ENCODE measurements around the gene SYNGR2.

Gene SYNGR2

GRCh38 chr17:78131172-78132083, 37.0 kb upstream of the SYNGR2 start (continued):
- no peak for TF ChIP-seq ZNF214 (tag by site-specific recombination; IDR thresholded peaks at IDR 0.05; ENCODE audit: borderline replicate concordance)

DNA sequence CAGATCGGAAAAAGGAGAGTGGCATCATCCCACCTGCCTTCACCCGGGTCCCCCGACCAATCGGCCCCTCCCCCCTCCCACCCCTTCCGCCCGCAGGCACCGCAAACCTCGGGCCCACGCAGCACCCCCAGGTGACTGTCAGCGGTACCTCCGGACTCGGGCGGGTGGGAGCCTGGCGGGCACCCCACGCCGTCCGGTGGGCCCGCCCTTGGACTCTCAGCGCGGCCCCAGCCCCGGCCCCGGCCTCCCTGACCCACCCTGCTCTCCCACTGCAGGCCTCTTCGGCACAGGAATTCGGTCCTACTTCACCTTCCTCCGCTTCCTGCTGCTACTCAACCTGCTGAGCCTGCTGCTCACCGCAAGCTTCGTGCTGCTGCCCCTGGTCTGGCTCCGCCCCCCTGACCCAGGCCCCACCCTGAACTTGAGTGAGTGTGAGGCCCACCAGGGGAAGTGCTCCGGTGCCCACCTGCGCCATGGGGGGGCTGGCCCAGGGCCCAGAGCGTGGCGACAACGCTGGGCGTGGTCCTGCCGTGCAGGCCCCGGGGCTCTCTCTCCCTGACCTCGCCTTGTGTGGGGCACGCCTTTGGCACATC, 36.2 kb upstream of the SYNGR2 start:
- Histone ChIP-seq H3K27ac (ENCODE audit: extremely low read depth, low read depth, low read length) (no peak overlapping the region), H3K4me3 (ENCODE audit: low read depth, low read length) (peak overlapping the region; percentile 4; the same call in 1 of the 2 replicates), H3K36me3 (ENCODE audit: control insufficient read depth in 2 of 2, insufficient read depth in 1 of 2, low read length in 2 of 2) (no peaks in the 10 kb centered on the region), H3K9me3 (ENCODE audit: control insufficient read depth, insufficient read depth, low read depth, low read length) (no peaks in the 10 kb centered on the region), H3K4me1 (ENCODE audit: control insufficient read depth, insufficient read depth, low read length) (peaks cover 6% of the 10 kb centered on the region; the same call in 1 of the 2 replicates)
- CTCF ChIA-PET = no interaction called here
- POLR2A ChIA-PET = no interaction called here
- TF ChIP-seq ZNF133 (tag by site-specific recombination; IDR thresholded peaks at IDR 0.05) = no peak
- no peak for TF ChIP-seq KLF9 (tag by site-specific recombination; IDR thresholded peaks at IDR 0.05; ENCODE audit: low read depth)
- no peak for TF ChIP-seq TRIM28 (IDR thresholded peaks at IDR 0.05; ENCODE audit: borderline replicate concordance, low read length)
- no peak for TF ChIP-seq ZNF610 (tag by site-specific recombination; IDR thresholded peaks at IDR 0.05; ENCODE audit: borderline replicate concordance)
- no peak for TF ChIP-seq ZNF184 (tag by site-specific recombination; IDR thresholded peaks at IDR 0.05)
- TF ChIP-seq ZNF354C (tag by site-specific recombination; IDR thresholded peaks at IDR 0.05; ENCODE audit: borderline replicate concordance, low read depth) = no peak
- 0 out of 2 replicates have a peak, but pooled peaks have one; percentile 8 for TF ChIP-seq EGR2 (tag by site-specific recombination; IDR thresholded peaks at IDR 0.05; ENCODE audit: low read depth)
- TF ChIP-seq OSR2 (tag by site-specific recombination; IDR thresholded peaks at IDR 0.05) = no peak
- no peak for TF ChIP-seq KLF8 (tag by site-specific recombination; IDR thresholded peaks at IDR 0.05)
- TF ChIP-seq ZNF433 (tag by site-specific recombination; IDR thresholded peaks at IDR 0.05; ENCODE audit: low read depth) = no peak
- TF ChIP-seq, protein P1, sequence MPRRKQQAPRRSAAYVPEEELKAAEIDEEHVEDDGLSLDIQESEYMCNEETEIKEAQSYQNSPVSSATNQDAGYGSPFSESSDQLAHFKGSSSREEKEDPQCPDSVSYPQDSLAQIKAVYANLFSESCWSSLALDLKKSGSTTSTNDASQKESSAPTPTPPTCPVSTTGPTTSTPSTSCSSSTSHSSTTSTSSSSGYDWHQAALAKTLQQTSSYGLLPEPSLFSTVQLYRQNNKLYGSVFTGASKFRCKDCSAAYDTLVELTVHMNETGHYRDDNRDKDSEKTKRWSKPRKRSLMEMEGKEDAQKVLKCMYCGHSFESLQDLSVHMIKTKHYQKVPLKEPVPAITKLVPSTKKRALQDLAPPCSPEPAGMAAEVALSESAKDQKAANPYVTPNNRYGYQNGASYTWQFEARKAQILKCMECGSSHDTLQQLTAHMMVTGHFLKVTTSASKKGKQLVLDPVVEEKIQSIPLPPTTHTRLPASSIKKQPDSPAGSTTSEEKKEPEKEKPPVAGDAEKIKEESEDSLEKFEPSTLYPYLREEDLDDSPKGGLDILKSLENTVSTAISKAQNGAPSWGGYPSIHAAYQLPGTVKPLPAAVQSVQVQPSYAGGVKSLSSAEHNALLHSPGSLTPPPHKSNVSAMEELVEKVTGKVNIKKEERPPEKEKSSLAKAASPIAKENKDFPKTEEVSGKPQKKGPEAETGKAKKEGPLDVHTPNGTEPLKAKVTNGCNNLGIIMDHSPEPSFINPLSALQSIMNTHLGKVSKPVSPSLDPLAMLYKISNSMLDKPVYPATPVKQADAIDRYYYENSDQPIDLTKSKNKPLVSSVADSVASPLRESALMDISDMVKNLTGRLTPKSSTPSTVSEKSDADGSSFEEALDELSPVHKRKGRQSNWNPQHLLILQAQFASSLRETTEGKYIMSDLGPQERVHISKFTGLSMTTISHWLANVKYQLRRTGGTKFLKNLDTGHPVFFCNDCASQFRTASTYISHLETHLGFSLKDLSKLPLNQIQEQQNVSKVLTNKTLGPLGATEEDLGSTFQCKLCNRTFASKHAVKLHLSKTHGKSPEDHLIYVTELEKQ (tag by site-specific recombination; IDR thresholded peaks at IDR 0.05; ENCODE audit: borderline replicate concordance) = no peak
- no peak for TF ChIP-seq PRDM1 (tag by site-specific recombination; IDR thresholded peaks at IDR 0.05)
- TF ChIP-seq ZNF266 (tag by site-specific recombination; IDR thresholded peaks at IDR 0.05; ENCODE audit: low read depth) = no peak
- TF ChIP-seq ZNF366 (tag by site-specific recombination; conservative IDR thresholded peaks at IDR 0.05) = no peak
- 0 out of 2 replicates have a peak, but pooled peaks have one; percentile 38 for TF ChIP-seq ZIC2 (tag by site-specific recombination; IDR thresholded peaks at IDR 0.05)
- peak; percentile 54 for TF ChIP-seq GLIS2 (tag by site-specific recombination; IDR thresholded peaks at IDR 0.05)
- no peak for TF ChIP-seq ZNF426 (tag by site-specific recombination; IDR thresholded peaks at IDR 0.05)
- TF ChIP-seq HOXC10 (CRISPR knock-in tag; IDR thresholded peaks at IDR 0.05) = no peak
- no peak for TF ChIP-seq ZNF335 (tag by site-specific recombination; conservative IDR thresholded peaks at IDR 0.05)
- TF ChIP-seq ZNF658 (tag by site-specific recombination; IDR thresholded peaks at IDR 0.05) = no peak
- TF ChIP-seq ZFHX2 (tag by site-specific recombination; conservative IDR thresholded peaks at IDR 0.05) = 0 out of 2 replicates have a peak, but pooled peaks have one; percentile 30
- TF ChIP-seq FEZF1 (tag by site-specific recombination; IDR thresholded peaks at IDR 0.05) = no peak
- no peak for TF ChIP-seq ZFP69B (tag by site-specific recombination; IDR thresholded peaks at IDR 0.05)
- no peak for TF ChIP-seq ZNF639 (tag by site-specific recombination; IDR thresholded peaks at IDR 0.05)
- TF ChIP-seq ZNF341 (tag by site-specific recombination; IDR thresholded peaks at IDR 0.05; ENCODE audit: low read depth) = no peak
- TF ChIP-seq ZNF488 (tag by site-specific recombination; IDR thresholded peaks at IDR 0.05) = no peak
- no peak for TF ChIP-seq ZNF621 (tag by site-specific recombination; IDR thresholded peaks at IDR 0.05)
- TF ChIP-seq ZNF629 (tag by site-specific recombination; IDR thresholded peaks at IDR 0.05) = no peak

Data from HEK293 (cell line).